HepG2 (cell line): ENCODE measurements around the gene KATNAL1.
A peak's percentile ranks its signal among the peaks of the same experiment; 100 is the strongest.

Source experiments
- CHD4 ChIP-seq: fragments of 200-600 bp; sonication (generic); IDR thresholded peaks from 2 replicates; pipeline ENCODE4 v1.7.0; 2017; ENCODE audit warnings: mild to moderate bottlenecking, low read length, borderline replicate concordance
- CREB1 ChIP-seq, 2 experiments: fragments of 450-650 bp in 1 of 2; IDR thresholded peaks; 2 replicates each; pipeline ENCODE4 v1.6.1; 2016 to 2017; ENCODE audit warnings: control low read depth in 1 of 2, mild to moderate bottlenecking in 1 of 2, missing compliant biosample characterization in 1 of 2, missing genetic modification characterization in 1 of 2
- EZH2 ChIP-seq: conservative IDR thresholded peaks from 2 replicates; pipeline ENCODE4 v1.6.1; 2012; ENCODE audit warnings: mild to moderate bottlenecking, low read depth, low read length, moderate library complexity
- JARID2 ChIP-seq: sonication (generic); formaldehyde crosslinking; IDR thresholded peaks from 2 replicates; pipeline ENCODE4 v1.8.1; 2023; ENCODE audit warnings: missing genetic modification reagents, inconsistent platforms; ENCODE audit not compliant: insufficient replicate concordance
- JUND ChIP-seq: sonication (generic); formaldehyde crosslinking; IDR thresholded peaks from 2 replicates; pipeline ENCODE4 v1.8.0; 2022; ENCODE audit warnings: mild to moderate bottlenecking, missing genetic modification reagents
- KAT7 ChIP-seq: IDR thresholded peaks from 2 replicates; pipeline ENCODE4 v1.6.1; 2018; ENCODE audit warnings: borderline replicate concordance, missing compliant biosample characterization
- ZFP62 ChIP-seq: sonication (generic); formaldehyde crosslinking; IDR thresholded peaks from 2 replicates; pipeline ENCODE4 v1.4.0; 2020; ENCODE audit warnings: missing genetic modification reagents
- ZNF282 ChIP-seq: fragments of 450-650 bp; IDR thresholded peaks from 2 replicates; pipeline ENCODE4 v1.6.1; 2018; ENCODE audit not compliant: partially characterized antibody
- TF ChIP-seq, protein P1 (sequence below): sonication (generic); formaldehyde crosslinking; IDR thresholded peaks from 2 replicates; pipeline ENCODE4 v1.5.0; 2020; ENCODE audit warnings: mild to moderate bottlenecking, missing genetic modification reagents, moderate library complexity
- TF ChIP-seq, protein P2 (sequence below): sonication (generic); formaldehyde crosslinking; IDR thresholded peaks from 2 replicates; pipeline ENCODE4 v1.8.0; 2022; ENCODE audit warnings: mild to moderate bottlenecking, missing genetic modification reagents; ENCODE audit not compliant: insufficient replicate concordance
- TF ChIP-seq, protein P3 (sequence below): sonication (generic); formaldehyde crosslinking; IDR thresholded peaks from 2 replicates; pipeline ENCODE4 v1.8.1; 2023; ENCODE audit warnings: mild to moderate bottlenecking, missing genetic modification reagents

DNA sequence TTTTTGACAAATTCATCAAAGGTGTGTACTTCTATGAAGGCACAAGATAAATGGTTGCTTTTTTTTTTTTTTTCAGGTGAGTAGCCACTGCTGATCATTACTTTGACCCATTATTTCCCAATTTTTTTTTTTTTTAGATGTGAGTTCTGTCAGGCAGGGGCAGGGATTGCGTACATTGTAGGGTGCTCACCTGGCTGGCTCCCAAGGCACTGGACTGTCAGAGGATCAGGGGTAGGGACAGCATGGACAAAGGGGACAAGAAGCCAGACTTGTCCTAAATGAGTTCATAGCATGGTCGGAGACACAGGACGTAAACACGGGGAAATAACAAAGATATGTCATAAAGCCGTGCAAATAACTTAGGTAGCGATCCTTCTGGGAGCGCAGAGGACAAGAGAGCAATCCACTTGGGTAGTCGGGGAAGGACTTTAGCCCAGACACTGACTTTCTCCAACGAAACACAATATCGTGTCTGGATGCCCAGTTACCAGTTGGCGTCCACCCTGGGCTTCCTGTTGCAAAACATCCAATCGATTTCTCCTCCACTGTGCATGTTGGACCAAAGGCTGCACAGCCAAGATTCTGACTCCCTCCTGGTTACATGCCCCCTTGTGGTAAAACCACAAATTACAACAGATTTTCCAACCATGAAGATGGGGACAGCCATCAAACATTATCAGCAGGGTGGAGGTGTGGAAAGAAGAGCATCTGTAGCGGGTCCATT, 27.5 kb upstream of the KATNAL1 start:
- no peak for TF ChIP-seq JARID2 (CRISPR knock-in tag)
- TF ChIP-seq, protein P1, sequence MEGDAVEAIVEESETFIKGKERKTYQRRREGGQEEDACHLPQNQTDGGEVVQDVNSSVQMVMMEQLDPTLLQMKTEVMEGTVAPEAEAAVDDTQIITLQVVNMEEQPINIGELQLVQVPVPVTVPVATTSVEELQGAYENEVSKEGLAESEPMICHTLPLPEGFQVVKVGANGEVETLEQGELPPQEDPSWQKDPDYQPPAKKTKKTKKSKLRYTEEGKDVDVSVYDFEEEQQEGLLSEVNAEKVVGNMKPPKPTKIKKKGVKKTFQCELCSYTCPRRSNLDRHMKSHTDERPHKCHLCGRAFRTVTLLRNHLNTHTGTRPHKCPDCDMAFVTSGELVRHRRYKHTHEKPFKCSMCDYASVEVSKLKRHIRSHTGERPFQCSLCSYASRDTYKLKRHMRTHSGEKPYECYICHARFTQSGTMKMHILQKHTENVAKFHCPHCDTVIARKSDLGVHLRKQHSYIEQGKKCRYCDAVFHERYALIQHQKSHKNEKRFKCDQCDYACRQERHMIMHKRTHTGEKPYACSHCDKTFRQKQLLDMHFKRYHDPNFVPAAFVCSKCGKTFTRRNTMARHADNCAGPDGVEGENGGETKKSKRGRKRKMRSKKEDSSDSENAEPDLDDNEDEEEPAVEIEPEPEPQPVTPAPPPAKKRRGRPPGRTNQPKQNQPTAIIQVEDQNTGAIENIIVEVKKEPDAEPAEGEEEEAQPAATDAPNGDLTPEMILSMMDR (CRISPR knock-in tag), result peak; percentile 92
- TF ChIP-seq JUND, result 0 out of 2 replicates have a peak, but pooled peaks have one; percentile 18
- TF ChIP-seq, protein P2, sequence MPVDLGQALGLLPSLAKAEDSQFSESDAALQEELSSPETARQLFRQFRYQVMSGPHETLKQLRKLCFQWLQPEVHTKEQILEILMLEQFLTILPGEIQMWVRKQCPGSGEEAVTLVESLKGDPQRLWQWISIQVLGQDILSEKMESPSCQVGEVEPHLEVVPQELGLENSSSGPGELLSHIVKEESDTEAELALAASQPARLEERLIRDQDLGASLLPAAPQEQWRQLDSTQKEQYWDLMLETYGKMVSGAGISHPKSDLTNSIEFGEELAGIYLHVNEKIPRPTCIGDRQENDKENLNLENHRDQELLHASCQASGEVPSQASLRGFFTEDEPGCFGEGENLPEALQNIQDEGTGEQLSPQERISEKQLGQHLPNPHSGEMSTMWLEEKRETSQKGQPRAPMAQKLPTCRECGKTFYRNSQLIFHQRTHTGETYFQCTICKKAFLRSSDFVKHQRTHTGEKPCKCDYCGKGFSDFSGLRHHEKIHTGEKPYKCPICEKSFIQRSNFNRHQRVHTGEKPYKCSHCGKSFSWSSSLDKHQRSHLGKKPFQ (CRISPR knock-in tag), result no peak
- TF ChIP-seq CREB1 (IDR thresholded peaks at IDR 0.05), result no peak
- TF ChIP-seq CREB1 (CRISPR knock-in tag; IDR thresholded peaks at IDR 0.05), result peak; percentile 24; the same call in 1 of the 2 replicates
- TF ChIP-seq, protein P3, sequence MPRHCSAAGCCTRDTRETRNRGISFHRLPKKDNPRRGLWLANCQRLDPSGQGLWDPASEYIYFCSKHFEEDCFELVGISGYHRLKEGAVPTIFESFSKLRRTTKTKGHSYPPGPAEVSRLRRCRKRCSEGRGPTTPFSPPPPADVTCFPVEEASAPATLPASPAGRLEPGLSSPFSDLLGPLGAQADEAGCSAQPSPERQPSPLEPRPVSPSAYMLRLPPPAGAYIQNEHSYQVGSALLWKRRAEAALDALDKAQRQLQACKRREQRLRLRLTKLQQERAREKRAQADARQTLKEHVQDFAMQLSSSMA, result no peak
- no peak for TF ChIP-seq EZH2
- TF ChIP-seq CHD4, result no peak
- no peak for TF ChIP-seq ZFP62 (CRISPR knock-in tag)
- no peak for TF ChIP-seq ZNF282
- no peak for TF ChIP-seq KAT7 (CRISPR knock-in tag)
